HepG2 (cell line): Measurements from ENCODE around the gene PSAPL1. TPM values are rescaled to one million over a fixed set of nuclear protein-coding genes. Genes with fewer than 3 reads are reported as not detected.

Experiments used
- ATAC-seq: fragments of 200-7000 bp; cut with Tn5 transposase; 3 replicates; pipeline ENCODE4 v1.9.1; 2020; ENCODE audit warnings: mild to moderate bottlenecking, moderate library complexity
- BruUV-seq: library from RNA; stranded (reverse); fragments of 400-500 nt; replicated peaks from 2 replicates; lab custom pipeline; 2021; lab: Mats Ljungman, UMichigan
- CTCF ChIA-PET: fragments of 300-600 bp; formaldehyde crosslinking; extraction: SDS; loops from one replicate; lab custom pipeline; 2021; ENCODE audit warnings: low total read pairs, inconsistent platforms, low intra/inter-chr PET ratio; lab: Yijun Ruan, JAX
- POLR2A ChIA-PET: fragments of 350-600 bp; sonication (Branson Sonifier 250); formaldehyde crosslinking; loops from one replicate; lab custom pipeline; 2020; ENCODE audit warnings: antibody characterized with exemption, inconsistent platforms; lab: Yijun Ruan, JAX
- DNase-seq: peaks from one replicate; pipeline ENCODE4 v3.0.0-alpha.2; 2015; ENCODE audit warnings: low spot score
- FAIRE-seq: peaks from 3 replicates; lab custom pipeline; 2011; peaks lifted over from hg19 to GRCh38; lab: Jason Lieb, UNC
- H2AFZ ChIP-seq: one replicate; pipeline ENCODE4 v1.6.1; 2011; ENCODE audit warnings: low read length, inconsistent platforms
- H3K27ac ChIP-seq: fragments of 300-600 bp; 3 replicates; pipeline ENCODE4 v1.8.0; 2011; ENCODE audit warnings: mixed run types, mild to moderate bottlenecking, mixed read lengths, low read length, inconsistent platforms; ENCODE audit not compliant: insufficient read depth; ENCODE audit errors: extremely low read length
- H3K27me3 ChIP-seq, 2 experiments: fragments of 200-600 bp in 1 of 2; 2 replicates in 1 of 2; 3 replicates in 1 of 2; pipeline versions ENCODE4 v1.6.0 to v1.8.0; 2011; ENCODE audit warnings: low read length in 2 of 2, mild to moderate bottlenecking in 2 of 2, moderate library complexity in 2 of 2, inconsistent platforms in 1 of 2; ENCODE audit not compliant: insufficient read depth in 2 of 2, control insufficient read depth in 1 of 2
- H3K36me3 ChIP-seq, 2 experiments: fragments of 200-600 bp in 1 of 2; replicated peaks in 1 of 2; 2 replicates in 1 of 2; 3 replicates in 1 of 2; pipeline versions ENCODE4 v1.5.1 to v1.8.0; 2011; ENCODE audit warnings: low read length in 2 of 2, inconsistent platforms in 1 of 2; ENCODE audit not compliant: insufficient read depth in 2 of 2, control insufficient read depth in 1 of 2
- H3K4me1 ChIP-seq: 2 replicates; pipeline ENCODE4 v1.5.1; 2012; ENCODE audit warnings: low read length, inconsistent platforms; ENCODE audit not compliant: insufficient read depth
- H3K4me2 ChIP-seq: 2 replicates; pipeline ENCODE4 v1.6.0; 2011; ENCODE audit warnings: low read depth, low read length, inconsistent platforms
- H3K4me3 ChIP-seq, 3 experiments: fragments of 200-600 bp in 1 of 3; sonication (generic), shearing (Covaris generic) in 1 of 3; replicated peaks in 1 of 3; 2 replicates each; pipeline ENCODE4 v1.5.1; 2011 to 2016; ENCODE audit warnings: low read length in 3 of 3, inconsistent platforms in 2 of 3, low read depth in 2 of 3, mild to moderate bottlenecking in 2 of 3, control low read depth in 1 of 3, mixed read lengths in 1 of 3; ENCODE audit not compliant: insufficient read depth in 1 of 3
- H3K79me2 ChIP-seq: one replicate; pipeline ENCODE4 v1.6.1; 2011; ENCODE audit warnings: low read length, inconsistent platforms; ENCODE audit not compliant: insufficient read depth
- H3K9ac ChIP-seq: 2 replicates; pipeline ENCODE4 v1.6.0; 2011; ENCODE audit warnings: mild to moderate bottlenecking, low read depth, low read length, inconsistent platforms; ENCODE audit not compliant: insufficient read depth
- H3K9me3 ChIP-seq: 2 replicates; pipeline ENCODE4 v1.5.1; 2012; ENCODE audit warnings: mild to moderate bottlenecking, low read length
- H4K20me1 ChIP-seq: 2 replicates; pipeline ENCODE4 v1.6.0; 2011; ENCODE audit warnings: inconsistent platforms, mild to moderate bottlenecking, low read length, moderate library complexity; ENCODE audit not compliant: insufficient read depth
- KLF9 ChIP-seq: IDR thresholded peaks from 2 replicates; pipeline ENCODE4 v1.6.1; 2016; ENCODE audit warnings: low read depth
- ZNF143 ChIP-seq: sonication (generic); formaldehyde crosslinking; IDR thresholded peaks from 2 replicates; pipeline ENCODE4 v1.4.0; 2020; ENCODE audit warnings: missing genetic modification reagents
- ZNF20 ChIP-seq: sonication (generic); formaldehyde crosslinking; IDR thresholded peaks from 2 replicates; pipeline ENCODE4 v1.4.0; 2020; ENCODE audit warnings: mild to moderate bottlenecking, moderate library complexity, missing genetic modification reagents
- ZNF546 ChIP-seq: sonication (generic); formaldehyde crosslinking; conservative IDR thresholded peaks from 2 replicates; pipeline ENCODE4 v1.8.1; 2023; ENCODE audit warnings: mild to moderate bottlenecking, missing genetic modification reagents
- WGBS: methylation state at CpG from one replicate; pipeline ENCODE4 v1.1.6; 2017; ENCODE audit warnings: low lambda C conversion rate; 5-methylcytosine and 5-hydroxymethylcytosine counted together
- in situ Hi-C: cut with HindIII; loops from 2 replicates; pipeline ENCODE4 v1.10.0; 2017; ENCODE audit warnings: low pct_unique_long_range_greater_than_20kb; ENCODE audit not compliant: extremely low pct_ligation_motif_present
- intact Hi-C: fragments of 100-400 bp; cut with micrococcal nuclease; formaldehyde crosslinking; loops from one replicate; pipeline ENCODE4 v1.10.0; 2022; ENCODE audit not compliant: unreplicated experiment
- polyA plus RNA-seq, 8 experiments: library from polyadenylated mRNA; depleted of rRNA in 3 of 8; stranded (reverse) in 7 of 8; unstranded in 1 of 8; fragments of >200 nt; fragmentation: Illumina TruSeq in 4 of 8; extraction: Trizol in 4 of 8; gene quantifications; 2 replicates each; pipeline versions ENCODE4 v1.2.1 to v1.2.3, GENCODE V29; 2011 to 2016; ENCODE audit warnings: low read depth in 4 of 8, missing spikeins in 1 of 8, mixed read lengths in 1 of 8; ENCODE audit not compliant: insufficient read depth in 1 of 8
- total RNA-seq, 5 experiments: library from RNA; depleted of rRNA; stranded (reverse); fragments of >200 nt; fragmentation: Illumina TruSeq; extraction: Trizol; gene quantifications; 2 replicates each; pipeline ENCODE4 v1.2.3, GENCODE V29; 2016; ENCODE audit warnings: low read depth in 1 of 5
- TF ChIP-seq, protein P1 (sequence below): sonication (generic); formaldehyde crosslinking; IDR thresholded peaks from 2 replicates; pipeline ENCODE4 v1.5.0; 2020; ENCODE audit warnings: mild to moderate bottlenecking, missing genetic modification reagents, moderate library complexity

Gene PSAPL1
- total and polyA plus RNA-seq, 2 of the 13 experiments (the other 11 are each of a cell fraction or from before 2014, with no cell fraction given), result 0.02 to 0.16 TPM

DNA sequence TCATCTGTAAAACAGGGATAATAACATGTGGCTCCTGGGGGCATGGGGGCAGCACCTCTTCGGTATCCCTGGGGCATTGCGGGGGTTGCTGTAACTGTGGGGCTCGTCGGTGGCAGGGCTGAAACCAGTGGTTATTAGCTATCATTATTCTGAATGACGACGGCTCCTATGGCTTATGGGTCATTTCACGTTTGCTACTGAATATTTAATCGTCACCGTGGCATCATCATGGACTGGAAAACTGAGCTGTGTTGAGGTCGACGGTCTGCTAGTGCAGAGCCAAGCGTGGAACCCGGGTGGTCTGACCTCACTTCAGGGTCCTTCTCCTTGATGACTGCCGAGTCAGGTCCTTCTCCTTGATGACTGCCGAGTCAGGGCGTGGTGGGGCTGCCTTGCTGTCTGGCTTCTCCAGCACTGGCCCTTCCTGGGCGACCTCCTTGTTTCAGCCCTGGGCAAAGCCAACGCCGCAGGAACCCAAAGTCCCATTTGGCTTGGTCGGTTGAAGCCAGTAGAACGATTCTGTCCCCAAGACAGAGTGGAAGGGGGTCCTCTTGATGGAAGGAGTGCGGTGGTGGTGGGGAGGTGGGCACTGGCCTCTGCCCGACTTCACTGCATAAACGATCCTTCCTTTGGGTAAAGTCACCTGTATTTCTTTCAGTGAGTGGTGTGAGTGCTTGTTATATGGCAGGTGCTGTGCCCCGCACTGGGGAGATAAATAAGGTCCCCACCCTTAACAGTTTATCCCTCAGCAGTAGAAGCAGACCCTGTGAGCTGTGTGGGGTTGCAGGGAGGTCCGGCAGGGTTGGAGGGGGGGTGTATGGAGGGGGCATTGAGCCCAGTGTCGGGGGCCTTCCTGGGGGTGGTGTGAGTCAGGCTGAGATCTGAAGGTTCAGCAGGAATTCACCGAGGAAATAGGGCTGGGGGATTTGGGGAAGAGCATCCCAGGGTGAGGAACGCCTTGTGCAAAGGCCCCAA, 40.8 kb downstream of the PSAPL1 start:
- Histone ChIP-seq H3K9me3 (no peaks in the 10 kb centered on the region), H3K4me3 (no peak overlapping the region), H3K4me2 (no peak overlapping the region), H3K27ac (no peak overlapping the region), H3K9ac (no peak overlapping the region), H3K36me3 (no peaks in the 10 kb centered on the region), H2AFZ (no peak overlapping the region), H3K79me2 (no peaks in the 10 kb centered on the region), H3K4me1 (no peaks in the 10 kb centered on the region), H3K27me3 (peaks cover 2 to 78% of the 10 kb centered on the region in 2 experiments; a peak in 4 of 5 replicates), H4K20me1 (no peaks in the 10 kb centered on the region)
- TF ChIP-seq ZNF20 (no peak), ZNF546 (CRISPR knock-in tag) (no peak), KLF9 (CRISPR knock-in tag) (no peak)
- CTCF ChIA-PET, result no interaction called here
- no peak for ATAC-seq
- in situ Hi-C loops, result no loop called here
- intact Hi-C loops, result no loop called here
- WGBS, result 36% methylated on average over 25 of the region's 29 CpGs
- FAIRE-seq, result no peak
- no TSS peak for BruUV-seq
- no peak for DNase-seq
- POLR2A ChIA-PET, result no interaction called here

DNA sequence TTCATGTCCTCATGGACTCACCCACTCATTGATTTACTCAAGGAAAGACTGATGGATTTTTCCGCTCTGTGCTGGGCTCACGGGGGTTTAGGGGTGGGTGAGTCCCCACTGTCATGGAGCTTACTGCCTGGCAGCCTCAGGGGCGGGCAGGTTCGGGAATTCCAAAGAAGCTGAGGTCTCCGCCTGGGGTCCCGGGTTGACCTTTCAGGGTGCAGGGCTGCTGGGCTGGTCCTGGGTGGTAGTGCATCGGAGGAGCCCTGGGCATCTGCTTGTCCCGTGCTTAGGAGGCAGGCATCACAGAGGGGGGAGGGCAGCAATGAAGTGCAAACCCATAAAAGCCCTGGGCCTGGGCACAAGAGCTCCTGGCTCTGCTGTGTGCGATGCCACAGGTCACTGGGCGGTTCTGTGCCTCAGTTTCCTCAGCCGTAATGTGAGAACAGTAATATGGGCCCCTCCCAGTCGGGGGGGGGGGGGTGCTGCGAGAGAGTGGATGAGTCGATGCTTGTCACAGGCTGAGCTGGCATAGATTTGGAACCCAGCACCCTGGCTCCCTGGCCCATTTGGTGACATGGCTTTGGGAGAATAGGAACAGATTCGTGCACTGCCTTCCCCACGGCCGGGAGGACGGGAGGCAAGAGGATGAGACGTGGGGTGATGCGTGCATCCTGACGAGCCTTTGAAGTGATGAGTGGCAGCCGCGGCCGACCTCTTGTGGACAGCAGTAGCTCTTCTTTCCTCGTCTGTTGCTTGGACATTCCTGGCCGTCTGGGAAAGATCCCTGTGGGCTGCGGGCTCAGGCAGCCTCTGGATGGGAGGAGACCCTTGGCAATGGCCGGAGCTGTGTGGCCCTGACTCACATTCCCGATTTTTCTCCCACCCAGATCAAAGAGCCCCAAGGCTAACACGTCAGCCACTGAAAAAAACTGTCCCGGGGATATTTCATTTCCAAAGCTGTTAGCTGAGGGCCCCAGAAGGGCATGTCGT, 42.0 kb downstream of the PSAPL1 start:
- Histone ChIP-seq H3K4me2 (no peak overlapping the region), H3K4me3 (no peak overlapping the region), H2AFZ (no peak overlapping the region), H3K36me3 (no peaks in the 10 kb centered on the region), H4K20me1 (no peaks in the 10 kb centered on the region), H3K9me3 (no peaks in the 10 kb centered on the region), H3K27me3 (peaks cover 2 to 70% of the 10 kb centered on the region in 2 experiments; a peak in 4 of 5 replicates), H3K27ac (no peak overlapping the region), H3K79me2 (no peaks in the 10 kb centered on the region), H3K9ac (no peak overlapping the region), H3K4me1 (no peaks in the 10 kb centered on the region)
- ChIA-PET POLR2A (no interaction called here), CTCF (no interaction called here)
- ATAC-seq, result peak; percentile 48
- intact Hi-C loops (no loop called here), in situ Hi-C loops (no loop called here)
- no peak for DNase-seq
- FAIRE-seq, result no peak
- no TSS peak for BruUV-seq
- 29% methylated on average over 13 of the region's 32 CpGs for WGBS
- TF ChIP-seq, protein P1, sequence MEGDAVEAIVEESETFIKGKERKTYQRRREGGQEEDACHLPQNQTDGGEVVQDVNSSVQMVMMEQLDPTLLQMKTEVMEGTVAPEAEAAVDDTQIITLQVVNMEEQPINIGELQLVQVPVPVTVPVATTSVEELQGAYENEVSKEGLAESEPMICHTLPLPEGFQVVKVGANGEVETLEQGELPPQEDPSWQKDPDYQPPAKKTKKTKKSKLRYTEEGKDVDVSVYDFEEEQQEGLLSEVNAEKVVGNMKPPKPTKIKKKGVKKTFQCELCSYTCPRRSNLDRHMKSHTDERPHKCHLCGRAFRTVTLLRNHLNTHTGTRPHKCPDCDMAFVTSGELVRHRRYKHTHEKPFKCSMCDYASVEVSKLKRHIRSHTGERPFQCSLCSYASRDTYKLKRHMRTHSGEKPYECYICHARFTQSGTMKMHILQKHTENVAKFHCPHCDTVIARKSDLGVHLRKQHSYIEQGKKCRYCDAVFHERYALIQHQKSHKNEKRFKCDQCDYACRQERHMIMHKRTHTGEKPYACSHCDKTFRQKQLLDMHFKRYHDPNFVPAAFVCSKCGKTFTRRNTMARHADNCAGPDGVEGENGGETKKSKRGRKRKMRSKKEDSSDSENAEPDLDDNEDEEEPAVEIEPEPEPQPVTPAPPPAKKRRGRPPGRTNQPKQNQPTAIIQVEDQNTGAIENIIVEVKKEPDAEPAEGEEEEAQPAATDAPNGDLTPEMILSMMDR (CRISPR knock-in tag), result peak; percentile 31
- no peak for TF ChIP-seq ZNF143
